ENCODE data around the gene RNF145.

- no peak for TF ChIP-seq POLR2A (IDR thresholded peaks at IDR 0.05)
- TF ChIP-seq, protein P1, sequence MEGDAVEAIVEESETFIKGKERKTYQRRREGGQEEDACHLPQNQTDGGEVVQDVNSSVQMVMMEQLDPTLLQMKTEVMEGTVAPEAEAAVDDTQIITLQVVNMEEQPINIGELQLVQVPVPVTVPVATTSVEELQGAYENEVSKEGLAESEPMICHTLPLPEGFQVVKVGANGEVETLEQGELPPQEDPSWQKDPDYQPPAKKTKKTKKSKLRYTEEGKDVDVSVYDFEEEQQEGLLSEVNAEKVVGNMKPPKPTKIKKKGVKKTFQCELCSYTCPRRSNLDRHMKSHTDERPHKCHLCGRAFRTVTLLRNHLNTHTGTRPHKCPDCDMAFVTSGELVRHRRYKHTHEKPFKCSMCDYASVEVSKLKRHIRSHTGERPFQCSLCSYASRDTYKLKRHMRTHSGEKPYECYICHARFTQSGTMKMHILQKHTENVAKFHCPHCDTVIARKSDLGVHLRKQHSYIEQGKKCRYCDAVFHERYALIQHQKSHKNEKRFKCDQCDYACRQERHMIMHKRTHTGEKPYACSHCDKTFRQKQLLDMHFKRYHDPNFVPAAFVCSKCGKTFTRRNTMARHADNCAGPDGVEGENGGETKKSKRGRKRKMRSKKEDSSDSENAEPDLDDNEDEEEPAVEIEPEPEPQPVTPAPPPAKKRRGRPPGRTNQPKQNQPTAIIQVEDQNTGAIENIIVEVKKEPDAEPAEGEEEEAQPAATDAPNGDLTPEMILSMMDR (IDR thresholded peaks at IDR 0.05), result no peak
Measured at GRCh38 chr5:159187719-159188118, 21.6 kb downstream of the RNF145 start.

Measured in esophagus squamous epithelium (tissue), 4 donors.